ENCODE results near the gene DHDH.

DNA sequence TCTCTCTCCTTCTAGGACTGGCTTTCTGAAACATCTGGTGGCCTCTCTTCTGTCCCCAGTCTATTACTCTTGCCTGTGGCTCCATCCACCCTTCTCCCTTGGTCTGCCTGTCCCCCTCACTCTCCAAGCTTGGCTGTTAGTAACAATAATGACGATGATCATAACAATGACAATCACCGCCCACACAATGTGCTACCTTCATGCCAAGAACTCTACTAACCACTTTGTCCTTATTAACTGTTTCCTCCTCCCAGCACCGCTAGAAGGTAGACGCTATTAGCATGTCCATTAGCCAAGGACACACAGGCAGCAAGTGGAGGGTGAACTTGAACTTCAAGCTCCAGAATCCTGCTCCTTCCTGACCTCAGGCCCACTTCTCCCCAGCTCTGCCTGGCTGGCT, 56.9 kb downstream of the DHDH start:
- TF ChIP-seq ZNF274 (IDR thresholded peaks at IDR 0.05; ENCODE audit: low read depth, low read length) = no peak
- TF ChIP-seq YY1 (IDR thresholded peaks at IDR 0.05; ENCODE audit: insufficient read depth, insufficient read length) = no peak
- no peak for TF ChIP-seq SUZ12 (IDR thresholded peaks at IDR 0.05; ENCODE audit: extremely low read depth, insufficient read depth, insufficient read length)
